NCI-H774 (cell line): Measurements from ENCODE around the gene PDE4B.

Experiments used
- DNase-seq: peaks from one replicate; lab custom pipeline; 2025; lab: John Stamatoyannopoulos, UW

PDE4B gene

DNA sequence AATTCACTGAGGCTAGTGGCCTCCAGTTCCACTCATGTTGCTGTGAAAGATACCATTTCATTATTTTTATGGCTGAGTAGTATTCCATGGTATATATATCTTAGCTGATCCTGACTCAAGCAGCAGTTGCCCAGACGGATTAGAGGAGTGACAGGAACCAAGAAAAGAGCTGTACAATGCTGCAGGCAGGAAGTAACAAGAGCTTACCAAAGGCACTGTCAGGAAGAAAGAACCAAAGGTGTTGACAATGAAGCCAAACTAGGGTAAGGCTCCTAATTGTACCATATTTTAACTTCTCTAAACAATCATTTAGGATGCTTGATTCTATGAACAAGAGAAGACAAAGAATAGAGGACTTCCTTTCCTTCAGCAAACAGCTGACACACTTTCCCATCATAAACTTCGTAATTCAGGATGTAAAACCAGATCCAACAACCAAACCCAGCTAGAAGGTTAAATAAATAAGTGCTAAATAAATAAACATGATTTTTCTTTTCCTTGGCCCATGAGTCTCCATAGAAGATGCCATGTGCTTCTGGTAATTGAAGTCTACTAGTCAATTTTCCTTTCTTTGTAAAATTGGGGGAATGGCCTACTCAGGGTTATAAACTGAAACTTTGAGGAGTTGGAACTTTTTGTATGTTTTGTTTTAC lies 493.0 kb downstream of the PDE4B start:
- no peak for DNase-seq

DNA sequence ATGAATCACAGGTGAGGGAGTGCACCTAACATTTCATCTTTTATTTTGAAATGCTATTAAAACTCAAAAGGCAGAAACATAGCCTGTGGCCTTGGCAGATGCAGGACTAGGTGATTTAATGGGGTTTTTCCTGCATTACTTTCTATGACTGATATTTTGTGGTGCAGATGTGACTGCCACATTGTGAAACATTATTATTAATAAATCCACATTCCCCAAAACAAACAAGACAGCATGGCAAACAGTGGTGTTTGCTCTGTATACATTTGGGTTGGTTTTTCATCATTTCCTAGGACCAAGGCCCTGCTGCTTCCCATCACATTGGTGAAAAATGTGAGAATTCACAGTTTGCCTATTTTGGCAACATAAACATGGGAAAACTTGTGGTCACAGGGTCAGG lies 493.6 kb downstream of the PDE4B start:
- DNase-seq = no peak

DNA sequence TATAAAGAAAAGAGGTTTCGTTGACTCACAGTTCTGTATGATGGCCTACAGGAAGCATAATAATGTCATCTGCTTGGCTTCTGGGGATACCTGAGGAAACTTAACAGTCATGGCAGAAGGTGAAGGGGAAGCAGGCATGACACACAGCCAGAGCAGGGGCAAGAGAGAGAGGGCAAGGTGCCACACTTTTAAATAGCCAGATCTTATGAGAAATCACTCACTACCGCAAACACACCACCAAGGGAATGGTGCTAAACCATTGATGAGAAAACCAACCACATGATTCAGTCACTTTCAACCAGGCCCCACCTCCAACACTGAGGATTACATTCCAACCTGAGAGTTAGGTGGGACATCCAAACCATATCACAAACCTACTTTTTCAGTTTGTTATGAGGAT lies 495.4 kb downstream of the PDE4B start:
- DNase-seq = no peak

DNA sequence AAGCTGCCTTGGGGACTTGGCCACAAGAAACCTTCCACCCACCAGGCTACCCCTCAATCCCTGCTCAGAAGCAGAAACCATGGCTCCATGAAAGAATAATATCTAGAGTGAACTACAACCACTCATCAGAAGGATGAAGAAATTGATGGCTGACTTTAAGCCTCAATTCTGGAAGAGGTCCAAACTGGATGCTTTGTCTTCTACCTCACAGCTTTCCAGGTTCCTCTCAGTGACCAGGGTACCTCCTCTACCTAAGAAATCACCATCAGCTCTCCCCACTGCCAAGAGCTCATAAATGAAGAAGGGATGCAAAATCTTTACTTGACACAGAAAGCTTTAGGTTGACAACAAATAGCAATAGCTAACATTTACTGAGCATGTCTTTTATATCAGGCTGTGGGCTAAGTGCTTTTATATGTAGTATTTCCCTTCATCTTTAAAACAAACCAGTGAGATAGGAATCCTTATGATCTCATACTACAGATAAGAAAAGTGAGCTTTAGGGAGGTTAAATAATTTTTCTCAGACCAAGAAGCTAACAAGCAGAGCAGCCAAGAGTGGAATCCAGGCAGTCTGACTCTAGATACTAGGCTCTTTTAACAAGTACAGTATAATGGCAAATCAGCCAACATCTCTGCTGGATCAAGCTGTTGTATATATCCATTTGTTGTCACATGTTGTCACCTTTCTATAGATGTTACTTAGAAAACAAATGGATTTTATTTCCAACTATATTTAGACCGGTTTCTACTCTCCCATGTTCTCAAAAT lies 498.3 kb downstream of the PDE4B start:
- no peak for DNase-seq

DNA sequence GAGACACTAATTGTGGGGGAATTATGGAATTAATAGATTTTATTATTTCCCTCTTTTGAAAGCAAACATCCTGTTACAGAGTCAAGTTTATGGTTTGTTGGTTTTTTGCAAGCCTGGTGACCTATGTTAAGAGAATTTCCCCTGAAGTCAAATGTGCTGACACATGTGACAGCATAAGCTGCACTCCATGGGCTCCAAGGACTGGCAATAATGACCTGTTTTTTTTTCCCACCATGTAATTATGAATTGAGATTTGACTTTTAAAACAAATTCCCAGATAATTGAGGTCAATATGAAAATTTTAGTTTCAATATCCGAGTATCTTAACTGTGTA lies 498.8 kb downstream of the PDE4B start:
- no peak for DNase-seq

DNA sequence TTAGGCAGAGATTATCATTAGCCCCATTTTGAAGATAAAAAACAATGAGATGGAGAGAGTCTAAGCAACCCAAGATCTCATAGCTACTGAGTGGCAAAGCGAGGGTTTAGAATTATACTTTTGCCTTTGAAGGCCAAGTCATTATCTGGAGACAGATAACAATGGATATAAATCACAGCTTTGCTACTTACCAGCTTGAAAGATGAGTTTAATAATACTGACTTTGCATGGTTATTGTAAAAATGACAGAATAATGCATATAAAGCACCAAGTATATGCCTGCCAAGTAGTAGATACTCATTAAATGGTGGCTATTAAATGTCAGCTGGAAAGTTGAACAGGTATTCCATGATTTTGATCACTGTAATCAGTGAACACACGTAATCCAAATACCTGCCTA lies 499.6 kb downstream of the PDE4B start:
- no peak for DNase-seq

DNA sequence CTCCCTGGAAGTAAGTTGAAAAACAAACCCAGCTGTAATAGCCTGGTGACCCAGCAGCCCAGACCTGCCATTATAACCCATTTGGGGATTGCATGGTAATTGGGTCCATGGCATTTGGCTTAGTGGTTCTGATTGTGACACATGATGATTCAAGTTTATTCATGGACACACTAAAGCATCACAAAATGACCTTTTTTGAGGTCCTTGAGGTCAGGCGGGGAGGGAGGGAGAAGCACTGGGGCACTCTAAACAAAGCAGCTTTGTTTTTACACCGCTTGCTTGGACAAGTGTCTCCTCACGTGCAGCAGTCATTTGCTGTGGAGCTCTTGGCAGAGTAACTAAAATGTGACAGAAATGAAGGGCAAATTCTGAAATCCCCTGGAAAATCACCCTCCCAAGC lies 500.2 kb downstream of the PDE4B start:
- no peak for DNase-seq

DNA sequence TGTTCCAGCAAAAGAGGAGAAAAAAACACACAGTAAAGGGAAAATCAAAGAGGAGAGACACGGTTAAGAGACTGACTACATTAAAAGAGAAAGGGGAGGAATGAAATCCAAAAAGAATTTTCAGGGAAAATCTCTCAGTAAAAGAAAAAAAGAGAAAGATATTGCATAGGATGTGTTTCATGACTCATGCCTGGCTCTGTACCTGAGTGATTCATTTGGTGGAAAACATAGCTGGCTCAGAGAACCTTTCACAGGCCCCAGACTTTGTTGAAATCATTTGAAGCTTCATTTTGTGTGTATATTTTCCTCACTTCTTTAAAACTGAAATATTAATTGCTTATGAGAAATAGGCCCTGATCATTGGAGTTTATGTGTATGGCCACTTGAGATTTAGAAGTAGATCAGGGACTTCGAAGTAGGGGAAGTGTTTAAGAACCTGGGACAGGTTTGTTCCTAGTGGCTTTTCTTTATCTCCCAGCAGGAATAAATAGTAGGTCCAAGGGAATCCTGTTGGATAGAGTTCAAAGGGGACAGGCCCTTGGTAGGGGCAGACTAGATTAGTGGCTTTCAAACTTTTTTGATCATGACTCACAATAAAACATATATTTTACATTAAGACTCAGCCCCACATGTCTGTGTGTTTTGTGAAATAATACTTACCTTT lies 502.1 kb downstream of the PDE4B start:
- no peak for DNase-seq

DNA sequence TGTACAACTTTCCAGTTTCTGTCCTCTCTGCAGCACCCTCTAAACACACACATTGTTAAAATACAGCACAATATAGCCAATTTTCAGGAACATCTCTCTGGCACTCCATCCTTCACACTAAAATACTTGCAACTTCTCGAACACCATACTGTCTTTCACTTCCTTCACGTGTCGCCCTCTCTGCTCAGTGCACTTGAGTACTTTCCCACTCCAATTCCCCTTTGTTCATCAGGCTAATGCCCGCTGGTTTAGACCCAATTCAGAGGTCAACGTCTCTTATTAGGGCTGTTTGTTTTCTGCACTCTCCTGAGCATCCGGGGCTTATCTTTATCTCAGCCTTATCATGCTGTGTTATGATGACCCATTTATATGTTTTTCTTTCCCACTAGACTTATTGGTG lies 503.1 kb downstream of the PDE4B start:
- DNase-seq = no peak

DNA sequence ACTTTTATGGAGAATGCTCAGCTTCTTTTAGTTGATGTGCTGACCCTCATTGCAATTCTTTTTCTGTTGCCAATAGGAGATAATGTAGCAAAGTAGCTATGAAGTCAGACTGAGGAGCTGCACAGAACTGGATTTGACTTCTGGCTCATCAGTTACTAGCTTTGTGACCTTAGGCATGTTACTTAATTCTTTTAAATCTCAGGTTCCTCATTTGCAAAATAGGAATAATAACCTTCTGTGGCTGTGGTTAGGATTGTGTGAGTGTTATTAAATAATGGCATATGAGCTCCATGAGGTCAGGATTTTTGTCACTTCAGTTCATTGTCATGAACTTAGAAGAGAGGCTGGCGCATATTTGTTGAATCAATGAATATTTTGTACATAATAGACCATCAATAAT lies 503.7 kb downstream of the PDE4B start:
- no peak for DNase-seq

DNA sequence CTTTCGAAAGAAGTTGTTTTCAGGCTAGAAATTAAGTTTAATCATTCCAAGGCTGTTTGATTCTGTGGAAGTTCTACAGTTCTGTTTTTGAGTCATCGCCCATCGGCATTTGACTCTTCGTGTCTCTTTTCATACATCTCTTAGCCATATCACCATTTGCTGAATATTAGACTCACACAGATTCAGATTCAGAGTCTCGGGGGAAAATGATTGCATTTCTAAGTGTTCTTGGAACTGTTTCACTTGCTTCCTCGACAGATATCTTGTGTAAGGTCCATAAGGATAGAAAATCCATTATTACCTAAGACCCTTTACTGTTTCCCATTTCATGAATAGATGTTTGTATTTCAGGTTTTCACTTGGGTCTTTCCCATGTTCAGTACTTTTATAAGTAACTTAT lies 504.3 kb downstream of the PDE4B start:
- no peak for DNase-seq

DNA sequence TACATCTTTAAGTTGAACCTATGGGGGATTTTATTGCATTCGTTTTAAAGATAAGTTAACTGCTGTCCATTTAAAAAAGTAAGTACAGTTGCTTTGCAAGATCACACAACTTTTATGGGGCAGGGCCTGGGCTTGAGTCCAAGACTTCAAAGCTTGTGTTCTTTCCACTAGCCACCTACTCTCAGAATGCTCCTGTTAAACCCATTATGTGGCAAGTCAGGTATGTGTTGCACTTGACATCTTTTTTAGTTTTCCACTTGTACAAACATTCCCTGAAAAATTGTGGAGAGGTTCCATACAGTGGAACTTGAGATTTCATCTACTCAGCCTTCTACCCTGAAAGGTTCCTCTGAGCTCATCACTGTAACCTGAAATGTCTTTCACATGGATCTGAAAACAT lies 505.8 kb downstream of the PDE4B start:
- DNase-seq = no peak

DNA sequence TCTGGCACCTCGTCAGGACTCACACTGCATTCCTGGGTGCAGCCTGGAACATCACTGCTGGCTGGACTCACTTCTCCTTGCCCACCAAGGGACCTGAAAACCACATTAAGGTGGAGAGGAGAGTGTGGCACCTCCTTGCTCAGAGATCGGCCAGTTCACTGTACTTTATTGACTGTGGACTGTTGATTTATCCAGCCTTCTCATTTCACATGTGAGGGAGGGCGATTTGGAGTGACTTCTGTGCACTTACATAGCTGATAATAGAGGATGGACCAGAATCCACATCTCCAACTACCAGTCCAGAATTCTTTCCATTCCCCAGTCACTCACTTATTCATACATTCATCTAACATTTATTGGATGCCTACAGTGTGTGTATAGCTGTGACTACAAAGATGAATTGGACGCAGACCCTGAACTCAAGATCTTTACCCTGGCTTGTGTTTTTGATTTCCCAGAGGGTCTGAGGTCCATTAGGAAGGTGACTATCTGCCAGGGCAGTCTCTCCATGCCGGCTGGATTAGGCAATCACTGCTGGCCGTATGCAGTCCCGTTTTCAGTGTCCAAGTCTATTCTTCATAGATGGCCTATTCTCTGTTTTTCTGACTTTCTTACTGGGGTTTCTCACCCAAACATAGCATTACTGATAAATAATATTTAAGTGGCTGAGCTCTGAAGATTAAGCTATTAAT lies 507.7 kb downstream of the PDE4B start:
- no peak for DNase-seq

DNA sequence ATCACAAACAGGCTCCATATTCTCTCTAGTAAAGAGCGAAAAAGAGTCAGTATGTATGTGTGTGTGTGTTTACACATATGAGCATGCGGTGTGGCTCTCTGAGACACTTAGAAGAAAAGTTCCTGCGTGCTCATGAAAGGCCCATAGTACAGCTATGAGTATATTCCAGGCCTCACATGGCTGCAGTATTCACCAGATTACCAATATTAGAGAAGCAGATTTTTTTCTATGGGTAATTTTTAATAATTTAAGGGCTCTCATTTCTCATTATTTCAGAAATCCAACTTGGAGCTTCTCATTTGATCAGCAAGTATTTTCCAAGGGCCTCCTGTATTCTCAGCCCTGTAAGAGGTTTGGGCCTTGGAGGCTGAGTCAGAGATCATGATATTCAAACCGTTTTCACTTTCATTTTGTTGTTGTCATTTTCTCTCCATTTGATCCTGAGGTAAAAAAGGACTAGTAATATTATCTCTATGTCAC lies 508.3 kb downstream of the PDE4B start:
- DNase-seq = no peak

DNA sequence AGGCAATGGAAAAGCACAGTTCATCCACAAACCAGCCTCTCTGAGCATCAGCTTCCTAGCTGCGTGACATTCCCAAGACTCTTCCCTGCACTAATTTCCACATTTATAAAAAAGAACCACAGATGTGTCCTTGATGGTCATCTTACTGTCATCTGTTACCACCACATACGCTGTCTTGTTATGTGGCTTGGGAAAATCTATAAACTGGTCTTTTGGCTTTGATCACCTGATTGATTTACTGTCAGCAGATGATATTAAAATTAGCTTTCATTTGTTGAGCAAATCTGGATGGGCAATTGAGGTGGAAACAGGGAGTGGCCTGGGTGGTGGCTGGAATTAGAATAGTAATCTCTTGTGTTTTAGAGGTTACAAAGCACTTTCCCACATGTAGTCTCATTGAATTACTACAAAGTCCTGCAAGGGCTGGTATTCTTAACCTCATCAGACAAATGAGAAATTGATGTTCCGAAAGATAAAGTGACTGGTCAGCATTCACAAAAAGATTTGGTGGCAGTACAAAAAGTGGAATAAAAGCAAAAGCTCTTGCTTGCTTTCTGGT lies 509.6 kb downstream of the PDE4B start:
- DNase-seq = no peak

DNA sequence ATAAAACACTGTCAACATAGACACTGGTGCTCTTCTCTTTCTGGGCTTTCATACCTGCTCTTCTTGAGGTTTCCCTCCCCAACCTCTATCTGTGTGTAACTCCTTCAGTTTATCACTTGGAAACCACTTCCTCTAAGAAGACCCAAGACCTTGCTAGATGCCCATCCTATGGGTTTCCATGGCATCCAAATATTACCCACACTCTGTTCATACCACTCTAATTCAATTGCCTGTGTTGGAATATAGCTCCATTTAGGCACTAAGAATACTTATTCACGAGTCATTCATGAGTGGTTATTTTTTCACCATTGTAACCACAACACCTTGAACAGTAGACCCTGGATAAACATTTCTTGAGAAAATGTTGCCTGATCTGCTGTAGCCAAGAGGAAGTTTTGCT lies 510.1 kb downstream of the PDE4B start:
- DNase-seq = no peak

DNA sequence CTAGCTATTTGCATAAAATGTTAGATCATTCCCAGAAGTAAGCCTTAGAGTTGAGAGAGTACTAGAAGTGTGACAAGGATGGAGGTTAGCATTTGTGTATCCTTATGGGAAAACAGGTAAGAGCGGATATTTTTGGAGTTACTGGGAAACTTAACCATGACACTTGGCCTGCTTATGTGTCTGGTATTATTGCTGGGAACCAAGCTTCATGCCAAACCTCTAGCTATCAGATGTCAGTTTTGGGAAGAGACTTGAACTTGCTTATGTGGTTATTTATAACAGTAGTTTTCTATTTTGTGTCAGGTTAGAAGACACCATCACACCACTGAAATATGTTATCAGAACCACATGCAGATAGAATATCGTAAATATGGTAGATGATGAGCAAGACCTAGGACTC lies 511.0 kb downstream of the PDE4B start:
- no peak for DNase-seq

DNA sequence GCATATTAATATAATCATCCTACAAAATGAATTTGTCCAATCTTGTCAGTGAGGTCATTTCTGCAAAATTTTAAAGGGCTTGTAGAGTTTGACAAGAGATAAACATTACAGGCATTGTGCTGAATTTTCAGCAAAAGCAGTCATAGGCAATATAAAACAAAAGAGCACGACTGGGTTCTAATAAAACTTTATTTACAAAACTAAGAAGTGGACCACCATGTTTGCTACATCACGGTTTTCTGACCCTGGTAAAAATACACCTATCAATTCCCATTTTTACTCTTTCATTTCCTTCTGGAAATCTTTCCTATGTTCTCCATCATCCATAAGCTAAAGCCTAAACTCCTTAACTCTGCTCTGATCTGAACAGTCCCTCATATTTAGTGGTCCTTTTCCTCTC lies 511.4 kb downstream of the PDE4B start:
- DNase-seq = no peak

DNA sequence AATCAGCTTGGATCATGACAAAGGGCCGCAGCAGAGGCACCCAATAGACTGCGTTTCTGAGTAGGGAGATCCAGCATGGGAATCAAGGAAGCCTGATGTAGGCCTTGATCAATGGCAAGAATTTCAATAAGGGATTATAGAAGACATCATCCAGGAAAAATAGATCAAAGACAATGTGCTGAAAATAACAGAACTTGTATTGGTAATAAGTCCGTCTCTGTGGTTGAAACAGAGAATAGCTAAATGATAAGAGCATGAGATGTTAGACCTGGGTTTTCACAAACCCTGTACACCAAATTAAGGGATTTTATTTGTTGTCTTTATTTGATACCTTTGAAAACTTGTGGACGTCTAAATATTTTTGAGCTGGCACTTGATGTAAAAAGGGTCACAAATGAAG lies 513.2 kb downstream of the PDE4B start:
- DNase-seq = no peak

DNA sequence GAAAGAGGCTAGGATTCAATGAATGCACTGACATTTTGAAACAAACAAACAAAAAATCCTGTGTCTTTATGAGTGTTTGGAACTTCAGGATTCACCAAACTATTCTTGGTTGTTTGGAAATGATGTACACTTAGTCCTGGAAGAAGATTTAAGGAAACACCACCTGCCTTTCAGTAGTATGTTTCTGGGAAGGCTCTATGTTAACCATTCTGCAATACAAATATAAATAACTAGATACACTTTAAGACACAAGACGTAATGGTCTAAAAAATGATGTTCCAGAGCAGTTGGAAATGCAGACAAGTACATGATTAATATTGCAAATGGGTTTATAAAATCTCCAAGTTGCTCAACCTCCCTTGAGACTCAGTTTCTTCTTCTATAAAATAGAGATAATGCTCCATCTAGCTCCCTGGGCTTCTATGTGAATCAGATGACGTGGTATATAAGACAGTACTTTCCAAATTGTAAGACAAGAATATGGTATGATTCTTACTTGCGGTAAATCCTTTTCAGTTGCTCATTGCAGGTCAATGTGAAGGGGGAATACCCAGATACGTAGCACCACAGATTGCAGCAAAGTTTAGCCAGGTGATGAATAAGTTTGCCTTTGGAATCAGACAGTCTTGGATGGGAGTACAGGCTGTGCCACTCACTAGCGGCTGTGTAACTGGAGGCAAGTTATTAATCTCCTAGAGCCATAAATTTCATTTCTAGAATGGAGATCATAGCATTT lies 516.5 kb downstream of the PDE4B start:
- DNase-seq = no peak

DNA sequence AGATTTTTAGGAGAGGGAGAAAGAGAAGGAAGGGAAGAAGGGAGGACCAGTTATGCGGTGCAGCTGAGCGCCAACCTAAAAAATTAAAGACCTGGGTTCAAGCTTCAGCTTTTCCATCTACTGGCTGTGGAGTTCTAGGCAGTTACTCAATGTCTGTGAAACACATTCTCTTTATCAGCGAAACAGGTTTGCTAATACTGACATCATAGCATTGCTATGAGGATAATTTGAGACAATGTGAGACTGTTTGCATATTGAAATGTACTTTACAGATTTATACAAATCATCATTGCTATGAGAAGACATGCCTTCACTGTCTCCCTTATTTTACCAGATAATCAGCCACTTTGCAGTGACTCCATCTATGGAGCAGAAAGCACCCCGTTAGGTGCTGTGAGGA lies 518.4 kb downstream of the PDE4B start:
- DNase-seq = no peak

DNA sequence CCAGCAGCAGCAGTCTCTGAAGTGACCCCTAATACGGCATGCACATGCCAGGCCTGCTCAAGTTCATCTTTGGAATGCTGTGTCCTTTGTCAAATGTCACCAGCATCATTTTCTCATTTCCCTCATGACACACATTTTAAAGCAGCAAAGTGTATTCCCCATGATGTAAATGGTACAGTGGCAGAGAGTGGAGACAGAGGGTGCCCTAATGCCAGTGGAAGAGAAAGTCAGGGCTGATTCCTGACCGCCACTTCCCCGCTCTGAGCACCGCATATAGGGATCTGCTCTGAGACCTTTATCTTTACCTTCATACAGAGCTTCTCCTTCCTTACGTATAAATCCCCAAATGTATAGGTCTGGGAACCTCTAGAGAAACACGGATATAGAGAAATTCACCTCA lies 518.9 kb downstream of the PDE4B start:
- no peak for DNase-seq
